ENCODE measurements around the gene DRICH1.

Gene DRICH1

GRCh38 chr22:23571486-23571885 lies 60.6 kb downstream of the DRICH1 start:
- no peak for ATAC-seq
- TF ChIP-seq ESRRG (CRISPR knock-in tag; IDR thresholded peaks at IDR 0.05) (no peak), OSR1 (CRISPR knock-in tag; IDR thresholded peaks at IDR 0.05) (no peak), TCF4 (CRISPR knock-in tag; IDR thresholded peaks at IDR 0.05; ENCODE audit: borderline replicate concordance) (no peak), ZNF8 (CRISPR knock-in tag; IDR thresholded peaks at IDR 0.05) (no peak), CREB5 (CRISPR knock-in tag; IDR thresholded peaks at IDR 0.05; ENCODE audit: low read depth) (no peak), GLIS3 (CRISPR knock-in tag; IDR thresholded peaks at IDR 0.05) (no peak), SNAI2 (CRISPR knock-in tag; IDR thresholded peaks at IDR 0.05) (no peak), PATZ1 (CRISPR knock-in tag; IDR thresholded peaks at IDR 0.05; ENCODE audit: borderline replicate concordance) (no peak)

GRCh38 chr22:23570681-23571080 lies 61.4 kb downstream of the DRICH1 start:
- no peak for ATAC-seq
- TF ChIP-seq POU6F1 (CRISPR knock-in tag; IDR thresholded peaks at IDR 0.05; ENCODE audit: borderline replicate concordance, low read depth): no peak
- TF ChIP-seq OSR1 (CRISPR knock-in tag; IDR thresholded peaks at IDR 0.05): no peak
- no peak for TF ChIP-seq TSHZ2 (CRISPR knock-in tag; IDR thresholded peaks at IDR 0.05)
- TF ChIP-seq CSRNP3 (CRISPR knock-in tag; IDR thresholded peaks at IDR 0.05): no peak
- TF ChIP-seq ZNF8 (CRISPR knock-in tag; IDR thresholded peaks at IDR 0.05): no peak
- no peak for TF ChIP-seq ZFP3 (CRISPR knock-in tag; IDR thresholded peaks at IDR 0.05)
- TF ChIP-seq ZNF70 (CRISPR knock-in tag; IDR thresholded peaks at IDR 0.05): no peak
- no peak for TF ChIP-seq BACH2 (CRISPR knock-in tag; IDR thresholded peaks at IDR 0.05; ENCODE audit: borderline replicate concordance)
- TF ChIP-seq ZC3H10 (CRISPR knock-in tag; IDR thresholded peaks at IDR 0.05): no peak
- no peak for TF ChIP-seq ISL1 (CRISPR knock-in tag; IDR thresholded peaks at IDR 0.05)
- no peak for TF ChIP-seq ZFP30 (CRISPR knock-in tag; IDR thresholded peaks at IDR 0.05)

GRCh38 chr22:23569716-23570115 lies 62.4 kb downstream of the DRICH1 start:
- no peak for ATAC-seq
- TF ChIP-seq OSR1 (CRISPR knock-in tag; IDR thresholded peaks at IDR 0.05): no peak
- TF ChIP-seq CREB5 (CRISPR knock-in tag; IDR thresholded peaks at IDR 0.05; ENCODE audit: low read depth): no peak
- no peak for TF ChIP-seq ZNF8 (CRISPR knock-in tag; IDR thresholded peaks at IDR 0.05)
- no peak for TF ChIP-seq GLIS3 (CRISPR knock-in tag; IDR thresholded peaks at IDR 0.05)
- no peak for TF ChIP-seq TSHZ2 (CRISPR knock-in tag; IDR thresholded peaks at IDR 0.05)
- no peak for TF ChIP-seq RARB (CRISPR knock-in tag; IDR thresholded peaks at IDR 0.05)
- TF ChIP-seq ZNF70 (CRISPR knock-in tag; IDR thresholded peaks at IDR 0.05): no peak
- TF ChIP-seq PPARA (CRISPR knock-in tag; IDR thresholded peaks at IDR 0.05; ENCODE audit: borderline replicate concordance): no peak
- TF ChIP-seq CSDC2 (CRISPR knock-in tag; IDR thresholded peaks at IDR 0.05): no peak
- no peak for TF ChIP-seq ISL1 (CRISPR knock-in tag; IDR thresholded peaks at IDR 0.05)
- no peak for TF ChIP-seq ARNTL (CRISPR knock-in tag; IDR thresholded peaks at IDR 0.05; ENCODE audit: borderline replicate concordance, low read depth)
- TF ChIP-seq CSRNP3 (CRISPR knock-in tag; IDR thresholded peaks at IDR 0.05): no peak
- no peak for TF ChIP-seq ZNF565 (CRISPR knock-in tag; conservative IDR thresholded peaks at IDR 0.05; ENCODE audit: low read depth)
- TF ChIP-seq ESRRG (CRISPR knock-in tag; IDR thresholded peaks at IDR 0.05): no peak
- no peak for TF ChIP-seq TOX (CRISPR knock-in tag; IDR thresholded peaks at IDR 0.05; ENCODE audit: borderline replicate concordance)

Measured in SK-N-SH treated with all-trans-retinoic acid at 6 μM for 48 hours (cell line).